NCI-H187 treated with DMSO at 0.1 percent for 48 hours (cell line): ENCODE measurements around the gene LALBA.
"Not testable (repeated sequence)": the region's sequence is repeated elsewhere in the genome, so short reads cannot be mapped to it uniquely, and the experiment has no call there.

Source experiments
- DNase-seq: peaks from one replicate; lab custom pipeline; 2025; lab: John Stamatoyannopoulos, UW

LALBA gene

DNA sequence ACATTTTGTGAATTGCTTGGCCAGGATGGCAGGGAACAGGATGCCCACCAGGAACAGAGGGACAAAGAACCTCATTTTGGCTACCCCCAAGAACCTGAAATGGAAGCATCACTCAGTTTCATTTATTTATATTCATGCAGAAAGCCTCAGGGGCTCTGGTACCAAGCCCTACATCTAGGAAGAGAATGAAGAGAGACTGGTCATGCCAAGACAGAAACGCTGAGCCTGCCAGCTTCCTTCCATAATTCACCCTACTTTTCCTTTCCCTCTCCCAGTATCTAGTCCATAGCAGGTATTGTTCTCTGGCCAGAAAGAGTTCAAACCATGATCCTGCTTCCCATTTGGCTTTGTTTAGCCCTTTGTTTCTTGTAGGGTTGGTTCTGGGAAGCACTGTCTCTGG lies at the start of gene LALBA:
Gene LALBA (minus strand): TSS at position 101 of the 400 bp plus-strand sequence. CDS start 26 bp downstream, at position 75.
- no peak for DNase-seq

- DNase-seq, result peak; percentile 61
Observed at GRCh38 chr12:48618541-48618940, 48.7 kb upstream of the LALBA start.

GRCh38 chr12:48615681-48616080 lies 45.8 kb upstream of the LALBA start:
- no peak for DNase-seq

GRCh38 chr12:48613321-48613720 lies 43.5 kb upstream of the LALBA start:
- no peak for DNase-seq

- no peak for DNase-seq
Observed at GRCh38 chr12:48602192-48602989, 32.5 kb upstream of the LALBA start.

- no peak for DNase-seq
Observed at GRCh38 chr12:48601013-48601756, 31.3 kb upstream of the LALBA start.

DNA sequence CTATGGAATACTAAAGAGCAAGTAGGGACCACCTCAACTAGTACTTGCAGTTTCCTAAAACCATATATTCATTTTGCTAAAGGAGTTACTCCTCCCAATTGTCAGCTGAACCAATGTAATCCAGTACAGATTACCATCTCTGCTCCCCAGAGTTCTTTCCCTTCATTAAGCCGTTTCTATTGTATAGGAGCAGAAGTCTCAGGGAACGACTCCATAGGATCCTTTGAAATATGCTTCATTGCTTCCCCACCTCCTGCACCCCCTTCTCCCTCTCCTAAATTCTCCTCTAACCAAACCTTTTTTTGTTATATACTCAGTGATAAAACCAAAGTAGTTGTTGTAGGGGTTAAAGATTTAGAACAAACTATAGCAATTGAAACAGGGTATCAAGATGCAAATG lies 30.7 kb upstream of the LALBA start:
- DNase-seq, result no peak

- DNase-seq, result no peak
Observed at GRCh38 chr12:48592591-48593086, 22.8 kb upstream of the LALBA start.

GRCh38 chr12:48586361-48586760 lies 16.5 kb upstream of the LALBA start:
- no peak for DNase-seq

DNA sequence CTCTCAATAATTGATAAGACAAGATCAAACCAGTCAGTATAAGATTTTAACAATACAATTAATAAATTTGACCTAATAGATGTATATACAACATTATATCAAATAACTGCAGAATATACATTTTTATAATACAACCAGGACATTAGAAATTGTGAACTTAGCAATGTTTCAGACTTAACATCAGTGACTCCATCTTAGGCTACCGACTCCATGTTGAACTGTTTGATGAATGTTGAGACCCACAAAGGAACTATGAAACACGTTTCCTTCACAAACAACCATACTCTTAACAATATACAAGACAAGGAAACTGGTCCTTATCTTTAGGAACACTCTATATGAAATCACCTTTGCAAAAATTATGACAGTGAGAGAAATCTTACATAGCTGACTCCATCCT lies 13.9 kb upstream of the LALBA start:
- DNase-seq, result no peak

GRCh38 chr12:48580831-48581230 lies 11.0 kb upstream of the LALBA start:
- DNase-seq, result no peak

- no peak for DNase-seq
Observed at GRCh38 chr12:48572326-48572725, 2.5 kb upstream of the LALBA start.

GRCh38 chr12:48567731-48568130 lies 2.1 kb downstream of the LALBA start:
- DNase-seq, result no peak

DNA sequence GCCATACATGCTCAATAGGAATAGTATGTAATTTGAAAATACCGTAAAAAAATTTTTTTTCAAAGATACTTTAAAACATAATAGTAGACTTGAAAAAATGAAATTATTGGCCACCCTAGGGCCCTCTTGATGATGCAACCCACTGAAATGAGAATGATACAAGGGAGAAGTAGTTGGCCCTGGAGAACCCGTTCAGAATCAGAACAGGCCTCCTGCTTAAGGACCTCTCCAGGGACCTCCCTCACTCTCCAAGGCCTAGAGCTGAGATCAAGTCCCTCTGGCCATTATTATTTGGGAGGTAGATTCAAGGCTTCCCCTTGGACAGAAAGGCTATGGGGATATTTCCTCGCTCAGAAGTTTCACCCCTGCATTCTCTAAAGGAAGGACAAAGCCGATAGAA lies 11.9 kb downstream of the LALBA start:
- DNase-seq, result no peak

GRCh38 chr12:48556631-48557030 lies 13.2 kb downstream of the LALBA start:
- DNase-seq, result no peak

DNA sequence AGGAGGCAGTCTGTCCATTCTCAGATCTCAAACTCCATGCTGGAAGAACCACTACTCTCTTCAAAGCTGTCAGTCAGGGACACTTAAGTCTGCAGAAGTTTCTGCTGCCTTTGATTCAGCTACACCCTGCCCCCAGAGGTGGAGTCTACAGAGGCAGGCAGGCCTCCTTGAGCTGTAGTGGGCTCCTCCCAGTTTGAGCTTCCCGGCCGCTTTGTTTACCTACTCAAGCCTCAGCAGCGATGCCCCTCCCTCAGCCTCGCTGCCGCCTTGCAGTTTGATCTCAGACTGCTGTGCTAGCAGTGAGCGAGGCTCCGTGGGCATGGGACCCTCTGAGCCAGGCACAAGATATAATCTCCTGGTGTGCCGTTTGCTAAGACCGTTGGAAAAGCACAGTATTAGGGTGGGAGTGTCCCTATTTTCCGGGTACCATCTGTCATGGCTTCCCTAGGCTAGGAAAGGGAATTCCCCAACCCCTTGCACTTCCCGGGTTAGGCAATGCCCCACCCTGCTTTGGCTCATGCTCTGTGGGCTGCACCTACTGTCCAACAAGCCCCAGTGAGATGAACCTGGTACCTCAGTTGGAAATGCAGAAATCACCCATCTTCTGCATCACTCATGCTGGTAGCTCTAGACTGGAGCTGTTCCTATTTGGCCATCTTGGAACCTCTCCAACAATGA lies 16.0 kb downstream of the LALBA start:
- peak; percentile 37 for DNase-seq

DNA sequence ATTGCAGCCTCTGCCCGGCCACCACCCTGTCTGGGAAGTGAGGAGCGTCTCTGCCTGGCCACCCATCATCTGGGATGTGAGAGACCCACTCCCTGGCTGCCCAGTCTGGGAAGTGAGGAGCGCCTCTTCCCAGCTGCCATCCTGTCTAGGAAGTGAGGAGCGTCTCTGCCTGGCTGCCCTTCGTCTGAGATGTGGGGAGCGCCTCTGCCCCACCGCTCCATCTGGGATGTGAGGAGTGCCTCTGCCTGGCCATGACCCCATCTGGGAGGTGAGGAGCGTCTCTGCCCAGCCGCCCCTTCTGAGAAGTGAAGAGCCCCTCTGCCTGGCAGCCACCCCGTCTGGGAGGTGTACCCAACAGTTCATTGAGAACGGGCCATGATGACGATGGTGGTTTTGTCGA lies 18.2 kb downstream of the LALBA start:
- not testable (repeated sequence) for DNase-seq

GRCh38 chr12:48547012-48547411 lies 22.8 kb downstream of the LALBA start:
- DNase-seq, result not testable (repeated sequence)

DNA sequence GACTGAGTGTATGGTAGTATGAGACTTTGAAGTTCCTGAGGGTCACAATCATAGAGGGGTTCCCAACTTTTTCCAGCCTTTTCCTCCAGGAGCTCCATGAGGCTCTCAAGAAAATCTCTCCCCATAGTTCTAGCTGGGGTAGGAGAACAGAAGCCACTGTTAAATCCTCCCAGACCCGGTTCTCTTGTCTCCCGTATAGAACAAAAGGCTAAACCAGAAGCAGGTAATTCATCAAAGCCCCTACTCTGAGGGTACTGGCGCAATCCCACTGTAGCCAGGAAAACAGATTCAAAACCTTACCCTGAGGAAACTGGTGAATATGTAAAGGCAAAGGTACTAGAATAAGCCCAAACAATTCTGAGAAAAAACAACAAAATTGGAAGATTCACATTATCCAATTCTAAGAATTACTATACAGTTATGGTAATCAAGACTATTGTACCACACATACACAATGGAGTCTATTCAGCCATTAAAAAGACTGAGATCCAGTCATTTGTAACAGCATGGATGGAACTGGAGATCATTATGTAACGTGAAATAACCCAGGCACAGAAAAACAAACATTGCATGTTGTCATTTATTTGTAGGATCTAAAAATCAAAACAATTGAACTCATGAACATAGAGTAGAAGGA lies 23.9 kb downstream of the LALBA start:
- DNase-seq, result no peak

GRCh38 chr12:48542300-48542928 lies 27.4 kb downstream of the LALBA start:
- peak; percentile 26 for DNase-seq

DNA sequence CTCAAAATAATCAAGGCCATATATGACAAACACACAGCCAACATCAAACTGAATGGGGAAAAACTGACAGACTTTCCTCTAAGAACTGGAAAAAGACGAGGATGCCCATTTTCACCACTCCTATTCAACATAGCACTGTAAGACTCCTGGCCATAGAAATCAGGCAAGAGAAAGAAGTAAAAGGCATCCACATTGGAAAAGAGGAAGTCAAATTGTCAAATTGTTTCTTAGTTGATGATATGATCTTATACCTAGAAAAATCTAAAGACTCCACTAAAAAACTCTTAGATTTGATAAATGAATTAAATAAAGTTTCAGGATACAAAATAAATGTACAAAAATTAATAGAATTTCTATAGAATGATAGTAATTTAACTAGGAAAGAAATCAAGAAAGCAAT lies 33.2 kb downstream of the LALBA start:
- DNase-seq, result no peak

GRCh38 chr12:48532601-48533000 lies 37.2 kb downstream of the LALBA start:
- DNase-seq, result no peak
